GM20000 (cell line): ENCODE data around the gene UBE2O.

Experiments used
- DNase-seq: peaks from one replicate; pipeline ENCODE4 v3.0.0; 2012; ENCODE audit warnings: low spot score
- TF ChIP-seq, protein P1 (sequence below): IDR thresholded peaks from 2 replicates; pipeline ENCODE4 v1.5.1; 2012; ENCODE audit warnings: mild to moderate bottlenecking, control low read depth; ENCODE audit errors: extremely low read depth, missing control alignments

Gene UBE2O

DNA sequence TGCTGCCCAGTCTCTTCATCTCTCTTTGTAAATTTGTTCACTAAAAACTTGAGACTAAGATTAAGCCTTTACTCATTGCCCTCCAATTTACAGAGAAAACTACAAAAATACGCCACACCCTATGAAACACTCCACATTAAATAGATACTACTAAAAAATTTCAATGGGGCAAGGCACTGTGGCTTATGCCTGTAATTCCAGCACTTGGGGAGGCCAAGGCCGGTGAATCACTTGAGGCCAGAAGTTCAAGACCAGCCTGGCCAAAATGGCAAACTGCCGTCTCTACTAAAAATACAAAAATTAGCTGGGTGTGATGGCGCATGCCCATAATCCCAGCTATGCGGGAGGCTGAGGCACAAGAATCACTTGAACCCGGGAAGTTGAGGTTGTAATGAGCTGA is 3.8 kb downstream of the UBE2O start:
- TF ChIP-seq, protein P1, sequence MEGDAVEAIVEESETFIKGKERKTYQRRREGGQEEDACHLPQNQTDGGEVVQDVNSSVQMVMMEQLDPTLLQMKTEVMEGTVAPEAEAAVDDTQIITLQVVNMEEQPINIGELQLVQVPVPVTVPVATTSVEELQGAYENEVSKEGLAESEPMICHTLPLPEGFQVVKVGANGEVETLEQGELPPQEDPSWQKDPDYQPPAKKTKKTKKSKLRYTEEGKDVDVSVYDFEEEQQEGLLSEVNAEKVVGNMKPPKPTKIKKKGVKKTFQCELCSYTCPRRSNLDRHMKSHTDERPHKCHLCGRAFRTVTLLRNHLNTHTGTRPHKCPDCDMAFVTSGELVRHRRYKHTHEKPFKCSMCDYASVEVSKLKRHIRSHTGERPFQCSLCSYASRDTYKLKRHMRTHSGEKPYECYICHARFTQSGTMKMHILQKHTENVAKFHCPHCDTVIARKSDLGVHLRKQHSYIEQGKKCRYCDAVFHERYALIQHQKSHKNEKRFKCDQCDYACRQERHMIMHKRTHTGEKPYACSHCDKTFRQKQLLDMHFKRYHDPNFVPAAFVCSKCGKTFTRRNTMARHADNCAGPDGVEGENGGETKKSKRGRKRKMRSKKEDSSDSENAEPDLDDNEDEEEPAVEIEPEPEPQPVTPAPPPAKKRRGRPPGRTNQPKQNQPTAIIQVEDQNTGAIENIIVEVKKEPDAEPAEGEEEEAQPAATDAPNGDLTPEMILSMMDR = no peak
- no peak for DNase-seq

DNA sequence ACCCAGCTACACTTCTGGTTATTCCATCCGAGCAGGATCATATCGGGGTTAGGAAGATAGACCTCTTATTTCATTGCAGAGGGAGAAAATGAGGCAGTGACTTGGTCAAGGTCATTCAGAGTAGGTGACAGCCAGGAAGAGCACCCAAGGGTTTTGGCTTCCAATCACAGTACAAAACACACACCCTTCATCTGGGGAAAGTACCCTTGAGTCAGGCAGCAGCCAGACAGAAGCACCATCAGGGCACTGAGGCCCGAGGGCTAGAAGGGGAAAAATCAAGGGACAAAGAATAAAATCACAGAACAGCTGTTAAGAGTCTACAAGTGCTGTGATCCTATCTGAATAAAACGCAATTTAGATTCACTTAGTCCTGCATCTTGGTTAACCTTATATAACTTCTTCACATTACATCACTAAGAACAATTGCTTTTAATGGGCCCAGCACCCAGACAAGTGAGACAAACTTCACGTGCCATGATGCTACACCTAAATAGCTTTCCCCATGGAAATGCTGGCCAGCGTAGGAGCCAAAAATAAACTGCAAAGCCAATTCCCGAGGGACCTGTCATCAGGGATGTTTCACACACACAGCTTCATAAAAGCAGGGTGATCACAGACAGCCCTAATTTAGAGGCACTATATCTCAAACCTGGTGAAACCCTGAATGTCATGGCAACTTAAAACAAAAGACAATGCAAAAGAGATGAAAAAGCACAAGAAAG is 4.9 kb downstream of the UBE2O start:
- no peak for DNase-seq
- TF ChIP-seq, protein P1 = no peak

DNA sequence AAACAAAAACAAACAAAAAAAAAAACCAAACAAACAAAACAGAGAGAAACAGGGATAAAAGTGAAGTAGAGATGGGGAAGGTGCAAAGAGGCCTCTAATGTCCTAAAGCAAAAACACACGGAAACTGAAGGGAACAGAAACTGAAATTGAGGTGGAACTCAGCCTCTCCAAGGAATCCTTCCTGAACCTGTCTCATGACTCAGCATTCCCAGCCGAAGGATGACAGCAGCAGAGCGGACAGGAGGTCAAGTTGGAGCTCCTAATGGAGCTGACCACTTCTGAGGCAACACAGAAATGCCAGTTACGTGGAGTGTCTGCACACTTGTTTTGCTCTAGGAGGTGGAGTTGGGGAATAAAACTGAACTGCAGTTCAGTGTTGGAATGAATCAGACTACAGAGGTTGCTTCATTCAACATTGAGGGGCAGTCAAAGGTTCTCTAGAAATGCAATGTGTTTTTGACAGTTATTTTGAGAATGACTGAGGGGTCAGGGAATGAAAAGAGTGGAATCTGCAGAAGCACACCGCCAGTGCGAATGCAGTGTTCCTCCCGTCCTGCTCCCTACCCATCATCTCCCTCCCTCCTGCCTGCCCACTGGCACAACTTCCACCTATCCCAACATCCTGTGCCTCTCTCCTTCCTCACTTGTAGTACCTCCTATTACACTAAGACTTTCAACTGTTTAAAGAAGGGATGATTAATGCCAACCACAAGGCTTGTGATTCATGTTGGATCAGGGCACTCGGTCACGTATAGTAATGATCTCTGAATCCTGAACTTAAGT is 6.3 kb downstream of the UBE2O start:
- DNase-seq = no peak
- TF ChIP-seq, protein P1 = no peak

DNA sequence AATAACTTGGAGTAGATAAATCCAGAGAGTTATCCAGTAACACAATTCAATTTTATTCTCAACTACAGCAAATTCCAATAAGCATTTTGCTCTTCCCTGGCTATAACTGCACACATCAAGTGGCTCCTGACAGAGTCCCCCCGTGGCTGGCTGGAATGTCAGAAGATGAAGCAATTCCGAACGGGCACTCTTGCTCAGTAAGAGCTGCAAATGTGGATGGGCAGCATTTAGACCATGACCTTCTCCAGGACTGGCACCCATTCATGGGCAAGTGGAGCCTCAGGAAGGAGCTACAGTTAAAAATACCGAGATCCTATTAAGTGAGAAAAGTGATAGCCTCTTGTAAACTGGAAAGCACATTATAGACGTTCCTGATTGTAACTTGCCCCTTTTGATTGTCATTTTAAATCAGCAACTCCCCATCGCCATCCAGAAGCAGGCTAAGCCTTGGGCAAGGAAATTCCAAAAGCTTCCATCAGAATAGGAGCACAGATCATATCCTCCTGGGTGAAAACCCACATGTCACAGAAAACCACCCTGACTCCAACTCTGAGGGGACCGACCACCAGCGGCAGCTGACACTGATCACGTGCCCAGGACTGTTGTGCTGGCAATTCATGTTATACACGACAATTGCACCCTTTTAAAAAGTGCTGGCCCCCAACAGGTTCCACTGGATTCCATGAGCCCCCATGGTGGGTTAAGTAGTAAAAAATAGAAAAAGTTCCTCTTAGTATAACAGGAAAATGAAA is 7.1 kb downstream of the UBE2O start:
- DNase-seq = no peak
- TF ChIP-seq, protein P1 = no peak

DNA sequence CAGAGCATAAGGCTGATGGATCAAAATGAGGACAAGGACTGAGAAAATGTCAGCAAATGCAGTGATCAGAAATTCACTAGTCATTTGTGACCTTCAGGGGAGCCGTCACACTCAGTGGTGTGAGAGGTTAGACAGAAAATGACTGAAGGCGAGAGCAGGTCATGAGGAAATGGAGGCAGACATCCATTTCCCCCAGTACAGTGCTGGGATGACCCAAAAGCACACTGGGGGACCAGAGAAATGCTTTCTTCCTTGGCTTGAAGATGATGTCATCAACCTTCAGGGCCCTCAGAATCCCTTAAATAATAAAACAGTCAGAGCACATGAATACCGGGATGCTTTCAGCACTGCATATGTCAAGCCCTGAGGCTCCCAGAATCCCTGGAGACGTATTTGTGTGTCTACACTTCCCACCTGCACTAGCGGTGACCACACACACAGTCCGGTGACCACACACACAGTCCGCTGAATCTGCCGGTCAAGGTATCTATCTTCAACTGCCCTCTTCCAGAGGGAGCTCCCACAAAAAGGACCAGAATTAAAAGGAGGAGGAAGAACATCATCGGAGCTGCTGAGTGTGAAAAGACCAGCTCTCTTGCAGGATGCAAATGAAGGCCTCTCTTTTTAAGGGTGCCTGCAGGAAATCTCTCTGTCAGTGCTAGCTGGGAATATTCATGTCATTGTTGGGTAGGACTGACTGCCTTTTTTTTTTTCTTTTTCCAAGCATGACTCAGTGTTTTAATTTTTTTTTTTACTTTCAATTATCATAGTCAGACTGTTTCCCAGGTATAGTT is 8.2 kb downstream of the UBE2O start:
- no peak for DNase-seq
- TF ChIP-seq, protein P1 = no peak

DNA sequence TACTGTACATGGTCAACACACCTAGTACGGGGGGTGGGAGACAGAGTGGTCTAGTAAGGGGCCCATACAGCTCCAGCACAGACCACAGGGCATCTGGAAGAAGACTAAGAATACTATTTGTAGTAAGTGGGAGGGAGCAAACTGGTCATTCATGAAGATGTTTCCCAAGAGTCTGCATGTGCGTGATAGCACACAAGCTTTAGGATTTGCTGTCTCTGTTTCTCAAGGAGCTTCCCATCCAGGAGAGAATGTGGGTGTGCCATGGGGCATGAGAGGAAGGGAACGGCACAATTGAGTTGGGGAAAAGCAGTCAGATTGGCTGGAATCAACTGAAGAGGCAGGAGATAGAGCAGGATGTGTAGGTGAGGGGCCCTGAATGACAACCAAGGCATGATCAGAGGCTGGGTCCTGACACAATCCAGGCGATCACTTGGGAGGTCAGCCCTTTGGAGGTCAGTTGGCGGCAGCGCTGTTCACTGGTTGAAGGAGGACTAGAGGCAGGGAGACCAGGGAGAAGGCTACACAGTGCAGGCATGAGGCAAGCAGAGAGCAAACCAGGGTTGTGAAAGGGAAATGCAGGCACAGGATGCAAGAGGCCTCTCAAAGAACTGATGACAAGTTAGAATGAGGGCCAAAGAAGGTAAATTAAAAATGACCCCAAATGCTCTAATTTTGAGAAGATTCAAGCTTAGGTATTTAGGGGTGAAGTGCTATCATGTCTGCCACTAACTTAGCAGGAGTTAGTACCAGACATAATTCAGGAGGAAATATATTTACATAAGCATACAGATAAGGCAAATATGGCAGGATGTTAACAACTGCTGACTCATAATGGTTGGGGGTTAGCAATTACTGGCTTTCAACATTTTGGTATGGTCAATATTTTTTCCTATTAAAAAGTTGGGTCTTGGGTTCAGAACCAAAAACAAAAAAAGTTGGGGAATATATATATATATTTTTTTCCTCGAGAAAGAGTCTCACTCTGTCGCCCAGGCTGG is 10.3 kb downstream of the UBE2O start:
- TF ChIP-seq, protein P1 = no peak

More for the DNA sequence above, 10.3 kb downstream of the UBE2O start:
- DNase-seq = no peak
